Stimulated activated CD4-positive, alpha-beta T cell treated with anti-CD3 and anti-CD28 coated beads, Interleukin-2, amount 100 ng/mL, for 24 hours (primary cell): ENCODE measurements around the gene RFESD.
"Not testable (repeated sequence)": the region's sequence is repeated elsewhere in the genome, so short reads cannot be mapped to it uniquely, and the experiment has no call there.

ENCODE experiments used
- DNase-seq, 2 donors: peaks; one replicate each; pipeline ENCODE4 v3.0.0-alpha.2; 2020

RFESD gene

GRCh38 chr5:95630394-95630917 lies 16.1 kb upstream of the RFESD start:
- no peak for DNase-seq

- no peak for DNase-seq
Observed at GRCh38 chr5:95631255-95631958, 15.2 kb upstream of the RFESD start.

DNA sequence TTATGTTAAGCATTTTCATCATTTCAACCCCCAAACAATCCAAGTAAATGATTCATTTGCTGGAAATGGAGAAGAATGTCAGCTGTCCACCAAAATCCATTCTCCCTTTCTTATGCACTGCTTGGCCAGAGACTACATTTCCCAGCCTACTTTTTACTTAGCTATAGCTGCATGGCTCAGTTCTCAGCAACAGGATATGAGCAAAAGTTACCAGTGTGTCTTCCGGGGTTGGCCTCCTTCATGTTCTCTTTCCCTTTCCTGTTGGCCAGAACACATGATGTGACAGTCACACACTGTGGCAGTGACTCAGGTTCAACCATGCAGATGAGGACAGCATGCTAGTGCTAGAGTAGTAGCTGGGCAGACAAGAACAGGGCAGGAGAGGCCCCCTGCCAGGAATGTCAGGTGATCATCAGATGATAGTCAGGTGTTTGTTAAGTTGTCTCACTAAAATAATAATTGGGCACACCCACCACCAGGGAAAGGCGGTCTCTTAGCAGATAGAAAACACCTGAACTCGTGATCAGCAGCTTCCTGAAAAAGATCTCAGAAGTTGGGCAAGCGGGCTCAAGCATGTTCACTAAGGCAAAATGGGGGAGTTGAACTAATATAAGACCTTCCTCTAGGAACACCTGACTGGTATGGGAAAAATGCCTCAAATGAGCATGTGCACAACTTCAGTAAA lies 14.4 kb upstream of the RFESD start:
- peak; percentile 59 to 76 for DNase-seq

DNA sequence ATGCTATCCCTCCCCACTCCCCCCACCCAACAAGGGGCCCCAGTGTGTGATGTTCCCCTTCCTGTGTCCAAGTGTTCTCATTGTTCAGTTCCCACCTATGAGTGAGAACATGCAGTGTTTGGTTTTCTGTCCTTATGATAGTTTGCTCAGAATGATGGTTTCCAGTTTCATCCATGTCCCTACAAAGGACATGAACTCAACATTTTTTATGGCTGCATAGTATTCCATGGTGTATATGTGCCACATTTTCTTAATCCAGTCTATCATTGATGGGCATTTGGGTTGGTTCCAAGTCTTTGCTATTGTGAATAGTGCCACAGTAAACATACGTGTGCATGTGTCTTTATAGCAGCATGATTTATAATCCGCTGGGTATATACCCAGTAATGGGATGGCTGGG lies 13.6 kb upstream of the RFESD start:
- DNase-seq = not testable (repeated sequence)

GRCh38 chr5:95633671-95634070 lies 12.9 kb upstream of the RFESD start:
- no peak for DNase-seq

GRCh38 chr5:95634081-95634480 lies 12.5 kb upstream of the RFESD start:
- no peak for DNase-seq

GRCh38 chr5:95638632-95639031 lies 7.9 kb upstream of the RFESD start:
- no peak for DNase-seq

- no peak for DNase-seq
Observed at GRCh38 chr5:95641741-95642220, 4.8 kb upstream of the RFESD start.

DNA sequence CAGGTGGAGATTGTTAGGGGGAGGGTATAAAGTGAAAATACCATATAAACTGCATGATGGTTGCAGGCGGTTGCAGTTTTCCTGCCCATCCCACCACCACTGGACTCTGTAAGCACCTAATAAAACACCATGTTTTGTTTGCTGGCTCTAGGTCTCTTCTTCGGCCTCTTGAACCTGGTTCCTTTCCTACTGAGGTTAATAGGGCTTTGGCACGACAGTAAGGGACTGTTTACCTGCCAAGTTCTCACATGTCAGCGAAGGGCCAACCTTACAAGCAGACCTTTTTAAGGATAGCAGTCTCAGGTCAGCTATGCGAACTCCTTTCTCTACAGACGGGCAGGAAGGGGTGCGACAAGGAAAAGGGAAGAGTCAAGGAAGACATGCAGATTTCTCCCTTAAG lies 3.4 kb upstream of the RFESD start:
- no peak for DNase-seq

- peak; percentile 48 to 55 for DNase-seq
Observed at GRCh38 chr5:95644351-95645042, 2.1 kb upstream of the RFESD start.

GRCh38 chr5:95646226-95646568 lies 380 bp upstream of the RFESD start:
- DNase-seq = not testable (repeated sequence)

DNA sequence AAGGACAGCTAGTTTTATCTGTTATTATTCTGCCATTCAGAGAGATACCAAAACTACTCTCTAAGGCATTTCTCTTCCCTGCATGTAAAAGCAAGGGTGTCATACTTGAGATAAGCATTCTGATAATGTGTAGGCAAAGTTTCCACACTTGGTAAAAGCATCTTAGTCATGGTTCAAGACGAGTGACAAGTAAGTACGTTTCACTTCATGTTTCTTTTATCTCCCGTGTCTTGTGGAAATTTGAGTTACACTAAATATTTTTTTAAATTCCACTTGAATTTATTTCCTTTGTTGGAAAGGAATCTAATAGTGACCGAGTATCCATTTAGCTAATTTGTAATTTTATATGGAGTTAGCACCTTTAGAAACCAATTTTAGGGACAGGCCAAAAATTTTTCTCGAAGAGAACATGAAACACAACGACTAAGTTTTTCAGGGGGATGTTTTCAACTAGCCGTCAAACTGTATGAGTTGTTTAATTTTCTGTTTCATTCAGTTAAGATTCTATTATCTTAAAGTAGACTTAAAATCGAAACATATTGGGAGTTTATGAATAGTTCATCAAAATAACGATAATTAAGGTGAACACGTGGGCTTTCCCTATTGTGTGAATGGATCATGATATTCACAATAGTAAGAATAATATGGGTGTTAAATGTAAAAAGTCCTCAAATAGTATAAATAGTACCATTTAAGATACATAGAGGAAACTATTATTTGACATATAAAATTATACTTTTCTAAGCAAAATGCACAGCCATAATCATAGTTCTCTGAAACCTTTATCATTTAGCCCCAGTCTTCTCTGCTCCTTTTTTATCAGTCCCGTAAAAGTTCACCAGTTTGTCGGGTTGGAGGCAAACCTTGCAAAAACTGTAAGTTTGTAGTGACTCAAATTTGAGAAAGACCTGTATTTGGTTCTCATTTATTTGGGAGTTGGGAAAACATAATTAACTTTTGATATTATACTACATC lies 1.6 kb downstream of the RFESD start:
- no peak for DNase-seq

DNA sequence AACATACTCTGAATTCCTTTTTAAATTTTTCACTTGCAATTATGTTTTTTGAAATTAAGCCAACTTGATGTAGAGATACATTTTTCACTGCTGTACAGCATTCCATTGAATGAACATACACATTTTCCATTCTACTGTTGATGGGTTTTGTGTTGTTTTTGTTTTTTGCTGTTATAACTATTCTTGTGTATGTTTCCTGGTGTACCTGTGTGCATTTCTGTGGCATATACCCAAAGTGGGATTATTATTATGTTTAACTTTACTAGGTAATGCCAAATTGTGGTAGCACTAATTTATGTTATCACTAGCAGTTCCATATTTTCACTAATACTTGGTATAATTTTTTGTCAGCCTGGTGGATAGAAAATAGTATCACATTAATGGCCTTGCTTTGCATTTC lies 2.7 kb downstream of the RFESD start:
- no peak for DNase-seq

DNA sequence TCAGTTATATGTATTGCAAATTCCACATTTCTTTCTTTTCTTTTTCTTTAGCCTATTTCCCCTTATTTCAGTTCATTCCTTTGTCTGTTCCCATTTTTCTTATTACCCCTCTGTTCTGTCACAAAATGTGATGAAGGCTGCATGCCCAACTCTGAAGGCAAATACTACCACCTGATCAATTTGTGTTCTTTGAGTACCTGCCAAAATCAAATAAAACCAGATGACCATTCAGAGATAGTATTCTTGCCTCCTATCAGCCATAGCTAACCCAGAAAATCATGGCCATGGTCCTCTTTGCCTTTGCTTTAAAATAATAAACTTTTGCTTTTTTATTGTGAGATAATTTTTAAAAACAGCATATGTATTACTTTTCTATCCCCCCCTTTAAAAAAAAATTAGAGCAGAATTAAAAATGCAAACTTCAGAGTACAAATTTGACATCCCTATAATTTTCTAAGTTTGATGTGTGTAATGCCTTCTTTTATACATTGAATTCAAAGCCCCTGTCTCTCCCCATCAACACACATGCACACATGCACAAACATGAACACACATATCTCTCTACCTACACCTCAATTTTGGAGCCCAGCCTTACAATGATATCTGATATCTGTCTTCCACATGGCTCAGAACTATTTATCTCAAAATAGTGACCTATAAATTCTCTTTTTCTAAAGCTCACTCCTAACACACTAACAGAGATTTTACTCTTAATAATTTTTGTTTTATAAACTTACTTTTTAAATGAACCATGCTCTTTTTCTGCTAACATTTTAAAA lies 3.5 kb downstream of the RFESD start:
- no peak for DNase-seq

DNA sequence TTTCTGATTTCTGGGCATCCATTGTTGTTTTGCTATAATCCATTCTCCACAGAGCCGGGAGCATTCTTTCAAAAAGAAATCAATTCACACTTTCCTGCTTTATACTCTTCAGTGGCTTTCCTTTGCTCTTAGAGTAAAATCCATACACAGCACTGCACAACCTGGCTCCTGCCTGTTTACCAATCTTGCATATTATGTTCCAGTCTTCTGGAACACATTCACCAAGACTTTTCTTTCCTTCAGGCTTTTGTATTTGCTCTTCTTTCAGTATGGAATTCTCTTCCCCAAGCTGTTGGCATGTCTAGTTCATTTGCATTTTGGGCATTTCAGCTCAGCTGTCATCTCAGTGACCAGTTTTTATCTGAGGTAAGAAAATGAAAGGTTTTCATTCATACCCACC lies 6.3 kb downstream of the RFESD start:
- no peak for DNase-seq

GRCh38 chr5:95654196-95654595 lies 7.6 kb downstream of the RFESD start:
- no peak for DNase-seq

DNA sequence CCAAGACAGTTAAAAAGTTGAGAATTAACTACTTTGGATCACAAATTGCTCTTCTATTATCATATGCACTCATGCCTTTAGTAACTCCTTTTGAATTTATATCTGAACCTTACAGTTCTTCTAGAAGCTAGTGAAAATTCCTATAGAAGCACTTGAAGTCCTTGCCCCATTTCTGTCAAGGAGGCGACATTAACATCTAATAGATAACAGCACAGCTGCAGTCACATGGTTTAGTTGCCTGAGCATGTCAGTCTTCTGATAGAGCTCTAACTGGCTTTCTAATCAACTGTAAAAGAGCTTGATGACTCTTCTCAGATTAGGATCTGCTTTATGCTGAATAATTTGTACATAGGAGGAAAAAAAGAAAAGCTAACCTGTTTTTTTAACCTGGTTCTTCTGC lies 9.0 kb downstream of the RFESD start:
- DNase-seq = no peak

DNA sequence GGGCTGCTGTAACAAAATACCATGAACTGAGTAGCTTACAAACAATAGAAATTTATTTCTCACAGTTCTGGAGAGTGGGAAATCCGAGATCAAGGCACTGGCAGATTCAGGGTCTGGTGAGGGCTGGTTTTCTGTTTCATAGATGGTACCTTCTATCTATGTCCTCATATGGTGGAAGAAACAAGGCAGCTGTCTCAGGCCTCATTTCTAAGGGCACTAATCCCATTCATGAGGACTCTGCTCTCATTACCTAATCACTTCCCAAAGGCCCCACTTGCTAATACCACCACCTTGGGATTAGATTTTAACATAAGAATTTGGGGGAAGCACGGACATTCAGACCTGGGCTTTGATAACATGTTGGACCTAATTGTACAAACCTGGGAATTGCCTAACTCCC lies 13.5 kb downstream of the RFESD start:
- DNase-seq = no peak

DNA sequence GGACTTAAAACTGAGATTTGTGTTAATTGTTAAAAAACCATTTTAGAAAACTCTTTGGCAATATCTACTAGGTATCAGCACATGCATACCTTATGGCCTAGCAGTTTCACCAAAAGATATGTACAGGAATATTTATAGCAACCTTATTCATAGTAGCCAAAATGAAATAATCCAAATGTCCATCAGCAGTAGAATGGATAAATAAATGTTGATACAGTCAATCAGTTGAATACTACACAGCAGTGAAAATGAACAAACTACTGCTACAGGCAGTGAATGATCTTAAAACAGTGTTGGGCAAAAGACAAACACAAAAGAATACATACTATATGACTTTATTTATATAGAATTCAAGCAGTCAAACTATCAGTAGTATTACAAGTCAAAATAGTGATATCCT lies 16.4 kb downstream of the RFESD start:
- DNase-seq = no peak

- DNase-seq = peak; percentile 20 to 50
Observed at GRCh38 chr5:95664204-95664786, 17.7 kb downstream of the RFESD start.

- no peak for DNase-seq
Observed at GRCh38 chr5:95667061-95667618, 20.6 kb downstream of the RFESD start.
